GM21423 (cell line): ENCODE measurements around the gene NEK1.

Source experiments
- ATAC-seq: cut with Tn5 transposase; IDR thresholded peaks from one replicate; pipeline ENCODE4 v1.9.1; 2021; ENCODE audit warnings: mild to moderate bottlenecking, moderate library complexity; ENCODE audit not compliant: unreplicated experiment

Gene NEK1, protein sequence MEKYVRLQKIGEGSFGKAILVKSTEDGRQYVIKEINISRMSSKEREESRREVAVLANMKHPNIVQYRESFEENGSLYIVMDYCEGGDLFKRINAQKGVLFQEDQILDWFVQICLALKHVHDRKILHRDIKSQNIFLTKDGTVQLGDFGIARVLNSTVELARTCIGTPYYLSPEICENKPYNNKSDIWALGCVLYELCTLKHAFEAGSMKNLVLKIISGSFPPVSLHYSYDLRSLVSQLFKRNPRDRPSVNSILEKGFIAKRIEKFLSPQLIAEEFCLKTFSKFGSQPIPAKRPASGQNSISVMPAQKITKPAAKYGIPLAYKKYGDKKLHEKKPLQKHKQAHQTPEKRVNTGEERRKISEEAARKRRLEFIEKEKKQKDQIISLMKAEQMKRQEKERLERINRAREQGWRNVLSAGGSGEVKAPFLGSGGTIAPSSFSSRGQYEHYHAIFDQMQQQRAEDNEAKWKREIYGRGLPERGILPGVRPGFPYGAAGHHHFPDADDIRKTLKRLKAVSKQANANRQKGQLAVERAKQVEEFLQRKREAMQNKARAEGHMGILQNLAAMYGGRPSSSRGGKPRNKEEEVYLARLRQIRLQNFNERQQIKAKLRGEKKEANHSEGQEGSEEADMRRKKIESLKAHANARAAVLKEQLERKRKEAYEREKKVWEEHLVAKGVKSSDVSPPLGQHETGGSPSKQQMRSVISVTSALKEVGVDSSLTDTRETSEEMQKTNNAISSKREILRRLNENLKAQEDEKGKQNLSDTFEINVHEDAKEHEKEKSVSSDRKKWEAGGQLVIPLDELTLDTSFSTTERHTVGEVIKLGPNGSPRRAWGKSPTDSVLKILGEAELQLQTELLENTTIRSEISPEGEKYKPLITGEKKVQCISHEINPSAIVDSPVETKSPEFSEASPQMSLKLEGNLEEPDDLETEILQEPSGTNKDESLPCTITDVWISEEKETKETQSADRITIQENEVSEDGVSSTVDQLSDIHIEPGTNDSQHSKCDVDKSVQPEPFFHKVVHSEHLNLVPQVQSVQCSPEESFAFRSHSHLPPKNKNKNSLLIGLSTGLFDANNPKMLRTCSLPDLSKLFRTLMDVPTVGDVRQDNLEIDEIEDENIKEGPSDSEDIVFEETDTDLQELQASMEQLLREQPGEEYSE (N-terminal part only)

GRCh38 chr4:169611991-169612870 is at the start of gene NEK1:
Gene NEK1 (minus strand): TSS chr4:169612583. CDS start chr4:169602630, 9,953 bp downstream.
- ATAC-seq: peak; percentile 94

GRCh38 chr4:169661761-169662160 is 49.4 kb upstream of the NEK1 start:
- no peak for ATAC-seq

DNA sequence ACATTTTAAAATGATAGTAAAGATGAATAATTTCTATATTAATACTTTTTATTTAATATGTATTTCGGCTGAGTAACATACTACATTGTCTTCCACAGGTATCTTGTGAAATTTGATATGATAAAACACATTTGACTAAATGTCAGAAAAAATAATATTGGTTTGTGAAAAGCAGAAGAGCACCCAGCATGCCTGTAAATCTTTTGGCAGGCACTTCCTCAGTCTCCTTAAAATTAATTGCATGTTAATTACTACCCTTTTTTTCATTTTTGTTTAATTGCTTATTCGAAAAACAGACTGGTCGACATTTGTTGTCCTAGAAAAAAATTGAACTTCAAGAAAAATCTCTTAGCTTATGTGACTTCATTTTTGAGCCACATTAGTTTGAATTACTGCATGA is 48.5 kb upstream of the NEK1 start:
- ATAC-seq: no peak

GRCh38 chr4:169659716-169660670 is 47.6 kb upstream of the NEK1 start:
- ATAC-seq: peak; percentile 97

GRCh38 chr4:169658975-169659715 is 46.8 kb upstream of the NEK1 start:
- ATAC-seq: no peak

GRCh38 chr4:169658196-169658595 is 45.8 kb upstream of the NEK1 start:
- no peak for ATAC-seq

- no peak for ATAC-seq
Observed at GRCh38 chr4:169657470-169658107, 45.2 kb upstream of the NEK1 start.

DNA sequence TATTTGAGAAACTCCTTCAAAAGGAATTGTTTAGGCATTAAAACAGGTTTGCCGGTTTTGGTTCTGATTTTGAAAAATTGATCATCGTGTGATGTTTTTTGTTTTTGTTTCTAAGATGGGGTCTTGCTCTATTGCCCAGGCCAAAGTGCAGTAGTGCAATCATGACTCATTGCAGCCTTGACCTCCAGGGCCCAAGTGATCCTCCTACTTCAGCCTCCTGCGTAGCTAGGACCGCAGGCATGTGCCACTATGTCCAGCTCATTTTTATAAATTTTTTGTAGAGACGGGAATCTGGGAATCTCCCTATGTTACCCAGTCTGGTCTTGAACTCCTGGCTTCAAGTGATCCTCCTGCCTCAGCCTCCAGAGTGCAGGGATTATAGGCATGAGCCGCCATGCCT is 43.0 kb upstream of the NEK1 start:
- no peak for ATAC-seq

GRCh38 chr4:169652535-169652934 is 40.2 kb upstream of the NEK1 start:
- ATAC-seq: no peak

DNA sequence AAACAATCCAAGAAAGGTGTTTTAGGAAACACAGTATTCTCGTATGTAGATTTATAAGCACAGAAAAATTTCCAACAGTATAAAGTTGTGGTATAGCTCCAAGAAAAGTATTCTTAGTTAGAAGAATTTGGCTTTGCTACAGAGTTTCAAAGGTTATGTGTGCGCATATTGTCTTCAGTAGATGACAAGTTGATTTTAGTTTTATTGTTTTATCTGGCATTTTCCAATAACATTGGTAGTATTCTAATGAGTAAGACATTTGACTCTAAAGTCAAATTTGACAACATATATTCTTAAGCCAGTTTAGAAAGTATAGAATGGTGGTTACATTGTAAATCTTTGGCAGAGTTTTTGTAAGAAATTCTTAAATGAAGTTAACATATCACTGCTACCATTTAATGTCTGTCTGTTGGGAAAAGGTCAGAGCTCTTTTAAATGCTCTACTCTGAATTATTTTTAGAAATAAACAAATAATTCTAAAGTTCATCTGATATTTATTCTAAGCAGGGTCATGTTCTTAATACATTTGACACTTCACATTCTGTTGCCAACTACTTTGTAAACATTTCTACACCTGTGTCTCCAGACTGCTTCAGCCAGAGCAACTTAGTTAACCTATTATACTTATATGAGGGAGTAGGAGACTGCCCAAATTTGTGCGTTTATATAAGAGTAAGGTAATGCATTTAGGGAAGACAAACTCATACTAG is 38.0 kb upstream of the NEK1 start:
- no peak for ATAC-seq

DNA sequence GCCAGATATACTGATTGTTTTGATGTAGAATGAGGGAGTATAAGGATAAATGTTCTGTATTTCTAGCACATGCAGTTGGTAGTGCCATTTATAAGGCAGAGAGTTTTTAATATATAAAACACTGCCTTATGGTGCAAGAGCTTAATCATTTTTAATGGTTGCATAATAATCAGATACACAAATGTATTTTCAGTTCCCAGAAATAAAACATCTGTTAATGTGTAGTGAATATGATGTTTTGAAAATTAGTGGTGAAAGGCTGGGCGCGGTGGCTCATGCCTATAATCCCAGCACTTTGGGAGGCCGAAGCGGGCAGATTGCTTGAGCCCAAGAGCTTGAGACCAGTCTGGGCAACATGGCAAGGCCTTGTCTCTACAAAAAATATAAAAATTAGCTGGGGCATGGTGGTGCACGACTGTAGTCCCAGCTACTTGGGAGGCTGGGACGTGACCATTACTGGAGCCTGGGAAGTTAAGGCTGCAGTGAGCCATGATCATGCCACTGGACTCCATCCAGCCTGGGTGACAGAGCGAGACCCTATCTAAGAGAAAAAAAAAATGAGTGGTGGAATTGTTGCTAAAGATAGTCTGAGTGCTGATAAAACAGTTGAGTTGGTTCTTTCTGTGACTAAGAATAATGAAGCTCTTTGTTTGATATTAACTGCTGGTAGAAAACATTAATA is 37.3 kb upstream of the NEK1 start:
- ATAC-seq: no peak

GRCh38 chr4:169645627-169646026 is 33.2 kb upstream of the NEK1 start:
- ATAC-seq: no peak

DNA sequence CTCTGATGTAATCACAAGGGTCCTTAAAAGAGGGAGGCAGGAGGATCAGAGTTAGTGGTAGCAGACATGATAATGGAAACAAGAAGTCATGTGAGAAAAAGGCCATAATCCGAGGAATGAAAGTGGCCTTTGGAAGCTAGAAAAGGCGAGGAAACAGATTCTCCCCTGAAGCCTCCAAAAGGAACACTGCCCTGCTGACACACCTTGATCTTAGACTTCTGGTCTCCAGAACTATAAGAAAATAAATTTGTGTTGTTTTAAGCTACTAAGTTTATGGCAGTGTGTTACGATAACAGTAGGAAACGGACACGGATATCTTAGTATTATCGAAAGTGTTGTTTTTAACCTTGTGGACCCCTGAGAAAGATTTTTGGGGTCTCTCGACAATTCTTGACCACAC is 32.4 kb upstream of the NEK1 start:
- no peak for ATAC-seq

DNA sequence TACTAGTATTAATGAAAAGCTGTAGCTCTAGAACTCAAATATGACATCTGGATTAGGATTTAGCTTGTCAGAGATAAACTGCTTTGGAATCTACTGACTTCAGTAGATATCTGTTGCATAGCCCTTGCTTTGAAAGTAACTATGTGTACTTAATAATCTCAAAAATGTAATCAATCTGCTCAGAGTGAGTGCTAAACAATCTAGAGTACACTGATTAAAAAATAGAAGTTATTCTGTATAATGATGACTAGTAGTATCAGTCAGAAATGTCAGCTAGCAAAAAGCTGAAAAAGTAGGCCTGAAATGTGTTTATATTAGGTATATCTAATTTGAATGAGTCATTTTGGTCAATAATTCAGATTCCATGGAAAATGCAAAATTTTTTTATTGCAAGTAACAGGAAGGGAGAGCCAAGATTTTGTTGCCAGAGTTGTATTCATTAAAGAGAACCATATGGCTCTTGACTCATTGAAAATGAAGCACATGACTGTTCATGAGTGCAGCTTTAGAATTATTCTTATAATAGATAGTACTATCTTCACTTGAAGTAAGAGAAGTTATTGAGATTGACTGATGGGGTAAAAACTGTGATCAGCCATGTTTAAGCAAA is 28.0 kb upstream of the NEK1 start:
- no peak for ATAC-seq

GRCh38 chr4:169634975-169635374 is 22.6 kb upstream of the NEK1 start:
- ATAC-seq: no peak

GRCh38 chr4:169632896-169633295 is 20.5 kb upstream of the NEK1 start:
- no peak for ATAC-seq
